Measurements from ENCODE around the gene FRMPD4.
A peak's percentile ranks its signal among the peaks of the same experiment; 100 is the strongest.
"Not testable (repeated sequence)": the region's sequence is repeated elsewhere in the genome, so short reads cannot be mapped to it uniquely, and the experiment has no call there.

FRMPD4 gene

DNA sequence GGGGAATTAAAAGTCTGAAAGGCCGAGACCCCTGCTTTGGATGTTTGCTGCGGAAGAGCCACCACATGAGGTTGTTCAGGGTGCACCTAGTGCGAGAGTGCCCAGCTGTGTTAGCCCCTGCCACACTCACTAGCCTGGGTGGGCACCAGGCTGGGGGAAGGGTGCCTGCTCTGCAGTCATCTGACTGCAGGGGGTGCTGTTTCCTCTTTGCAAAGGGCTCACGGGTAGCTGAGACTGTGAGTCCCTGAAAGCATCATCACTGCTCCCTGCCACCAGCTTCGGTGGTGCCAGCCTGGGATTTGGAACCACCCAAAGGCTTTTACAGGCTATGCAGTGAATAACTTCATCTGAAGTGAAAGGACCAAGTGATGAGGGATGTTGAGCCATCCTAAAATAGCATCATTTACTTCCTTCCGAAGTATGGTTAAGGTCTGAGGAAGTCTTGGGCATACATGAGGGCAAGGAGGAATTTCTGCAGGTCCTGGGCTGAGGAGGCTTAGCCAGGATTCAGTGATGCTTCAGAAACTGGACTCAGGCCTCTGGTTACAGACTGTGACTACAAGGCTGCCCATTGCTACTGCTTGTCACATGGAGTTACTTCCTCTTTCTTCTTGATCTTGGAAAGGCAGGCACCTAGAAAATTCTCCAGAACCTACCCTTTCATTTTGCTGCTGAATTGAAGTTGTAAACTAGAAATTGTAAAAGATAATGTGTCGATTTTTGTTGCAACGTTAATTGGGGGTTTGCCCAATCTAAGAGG is 359.7 kb downstream of the FRMPD4 start:
- DNase-seq = peak in 2 of 56 donors; percentile 0 to 2

DNA sequence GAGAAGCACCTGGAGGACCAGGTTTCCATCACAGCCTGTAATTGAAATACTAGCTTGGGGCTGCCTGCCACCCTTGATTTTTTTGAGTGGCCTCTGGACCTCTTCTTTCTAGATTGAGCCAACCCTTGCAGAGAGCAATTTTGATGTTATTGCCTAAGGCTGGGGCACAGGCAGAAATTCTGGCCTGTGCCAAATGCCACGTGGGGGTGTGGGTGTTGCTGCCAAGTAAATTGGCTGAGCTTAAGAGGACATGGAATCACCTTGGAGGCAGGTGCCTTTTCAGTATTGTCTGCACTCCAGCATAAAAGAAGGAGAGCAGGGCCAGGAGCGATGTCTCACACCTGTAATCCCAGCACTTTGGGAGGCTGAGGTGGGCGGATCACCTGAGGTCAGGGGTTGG is 366.9 kb downstream of the FRMPD4 start:
- DNase-seq = no peak

GRCh38 chrX:12515384-12515783 is 377.1 kb downstream of the FRMPD4 start:
- DNase-seq = not testable (repeated sequence)

DNA sequence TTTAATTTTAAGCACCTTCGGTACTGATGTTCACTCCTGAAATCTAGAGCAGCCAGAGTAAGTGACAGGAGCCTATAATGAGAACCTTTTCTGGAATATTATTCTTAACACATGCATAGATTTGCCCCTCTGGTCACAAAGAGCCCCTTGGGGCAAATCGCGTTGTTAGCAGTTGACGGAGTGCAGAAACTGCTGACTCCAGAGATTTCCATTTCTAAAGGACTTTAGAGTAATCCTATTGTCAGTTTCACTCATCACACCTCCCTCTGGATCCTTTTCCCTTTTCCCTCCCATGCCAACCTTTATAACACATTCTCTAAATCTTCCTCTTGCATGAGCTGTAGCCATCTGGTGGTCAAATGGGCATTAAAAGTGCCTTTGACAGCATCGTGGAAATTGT is 388.0 kb downstream of the FRMPD4 start:
- DNase-seq = no peak

DNA sequence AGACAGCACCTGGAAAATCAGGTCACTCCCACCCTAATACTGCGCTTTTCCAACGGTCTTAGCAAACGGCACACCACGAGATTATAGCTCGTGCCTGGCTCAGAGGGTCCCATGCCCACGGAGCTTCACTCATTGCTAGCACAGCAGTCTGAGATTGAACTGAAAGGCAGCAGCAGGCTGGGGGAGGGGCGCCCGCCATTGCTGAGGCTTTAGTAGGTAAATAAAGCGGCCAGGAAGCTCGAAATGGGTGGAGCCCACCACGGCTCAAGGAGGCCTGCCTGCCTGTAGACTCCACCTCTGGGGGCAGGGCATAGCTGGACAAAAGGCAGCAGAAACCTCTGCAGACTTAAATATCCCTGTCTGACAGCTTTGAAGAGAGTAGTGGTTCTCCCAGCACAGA is 399.8 kb downstream of the FRMPD4 start:
- not testable (repeated sequence) for DNase-seq

DNA sequence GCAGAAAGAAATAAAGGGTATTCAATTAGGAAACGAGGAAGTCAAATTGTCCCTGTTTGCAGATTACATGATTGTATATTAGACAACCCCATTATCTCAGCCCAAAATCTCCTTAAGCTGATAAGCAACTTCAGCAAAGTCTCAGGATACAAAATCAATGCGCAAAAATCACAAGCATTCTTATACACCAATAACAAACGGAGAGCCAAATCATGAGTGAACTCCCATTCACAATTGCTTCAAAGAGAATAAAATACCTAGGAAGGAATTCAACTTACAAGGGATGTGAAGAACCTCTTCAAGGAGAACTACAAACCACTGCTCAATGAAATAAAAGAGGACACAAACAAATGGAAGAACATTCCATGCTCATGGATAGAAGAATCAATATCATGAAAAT is 404.0 kb downstream of the FRMPD4 start:
- DNase-seq = not testable (repeated sequence)

GRCh38 chrX:12548341-12548740 is 410.1 kb downstream of the FRMPD4 start:
- DNase-seq = no peak

- no peak for DNase-seq
Observed at GRCh38 chrX:12548746-12549145, 410.5 kb downstream of the FRMPD4 start.

DNA sequence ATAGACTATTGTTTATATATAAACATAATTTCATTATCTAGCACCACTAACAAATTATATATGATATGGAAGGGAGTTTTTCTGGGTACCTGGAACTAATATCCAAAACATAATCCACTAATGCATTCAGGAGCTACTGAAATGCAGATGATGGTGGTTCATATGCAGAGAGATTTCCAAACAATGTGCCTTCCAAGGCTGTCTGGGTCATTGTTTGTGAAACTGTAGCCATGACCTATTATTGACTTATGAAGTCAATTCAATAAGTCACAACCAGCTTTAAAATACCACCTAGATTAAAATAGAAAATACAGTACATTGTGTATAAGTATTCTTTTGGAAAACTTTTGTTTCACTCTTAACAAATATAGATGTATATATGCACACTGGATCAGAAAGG is 415.9 kb downstream of the FRMPD4 start:
- DNase-seq = no peak

DNA sequence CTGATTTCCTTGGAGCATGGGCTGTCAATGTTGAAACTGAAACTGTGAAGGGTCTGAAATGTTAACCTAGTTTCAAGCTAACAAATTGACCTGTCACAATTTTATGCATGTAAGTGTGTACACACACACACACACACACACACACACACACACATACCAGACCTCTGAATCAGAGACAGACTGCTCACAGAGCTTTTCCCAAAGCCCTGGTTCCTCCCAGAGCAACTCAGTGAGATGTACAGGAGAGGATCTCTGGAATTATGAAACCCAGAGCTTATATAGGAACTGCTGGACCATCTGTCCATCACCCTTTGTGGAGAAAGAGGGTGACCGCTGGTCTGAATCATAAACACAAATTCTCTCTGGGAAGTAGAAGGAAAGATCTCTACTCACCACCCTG is 424.8 kb downstream of the FRMPD4 start:
- DNase-seq = no peak

GRCh38 chrX:12564221-12564620 is 425.9 kb downstream of the FRMPD4 start:
- DNase-seq = no peak

GRCh38 chrX:12567857-12568256 is 429.6 kb downstream of the FRMPD4 start:
- no peak for DNase-seq

- no peak for DNase-seq
Observed at GRCh38 chrX:12570859-12571501, 432.7 kb downstream of the FRMPD4 start.

- DNase-seq = no peak
Observed at GRCh38 chrX:12579311-12579710, 441.0 kb downstream of the FRMPD4 start.

GRCh38 chrX:12580548-12580947 is 442.3 kb downstream of the FRMPD4 start:
- DNase-seq = no peak

- DNase-seq = no peak
Observed at GRCh38 chrX:12581546-12581945, 443.3 kb downstream of the FRMPD4 start.

DNA sequence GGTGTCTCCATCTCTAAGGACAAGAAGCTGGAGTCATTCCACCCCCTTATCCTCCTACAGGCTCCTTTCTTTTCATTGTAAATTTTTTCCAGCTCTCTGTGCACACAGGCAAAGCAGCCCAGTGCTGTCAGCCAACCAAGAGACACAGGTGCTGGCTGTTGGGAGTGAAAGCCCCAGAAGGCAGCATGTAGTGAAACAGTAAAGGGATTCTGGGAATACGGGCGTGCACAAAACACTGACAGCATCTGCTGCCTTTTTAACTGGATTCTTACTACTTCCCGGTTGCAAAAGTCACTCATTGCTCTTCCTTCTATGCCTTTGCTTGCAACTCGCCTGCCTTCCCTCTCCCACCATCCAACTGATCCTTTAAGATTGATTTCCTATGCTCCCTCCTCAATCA is 444.4 kb downstream of the FRMPD4 start:
- peak in 2 of 56 donors; percentile 1 for DNase-seq

- no peak for DNase-seq
Observed at GRCh38 chrX:12583543-12583942, 445.3 kb downstream of the FRMPD4 start.

DNA sequence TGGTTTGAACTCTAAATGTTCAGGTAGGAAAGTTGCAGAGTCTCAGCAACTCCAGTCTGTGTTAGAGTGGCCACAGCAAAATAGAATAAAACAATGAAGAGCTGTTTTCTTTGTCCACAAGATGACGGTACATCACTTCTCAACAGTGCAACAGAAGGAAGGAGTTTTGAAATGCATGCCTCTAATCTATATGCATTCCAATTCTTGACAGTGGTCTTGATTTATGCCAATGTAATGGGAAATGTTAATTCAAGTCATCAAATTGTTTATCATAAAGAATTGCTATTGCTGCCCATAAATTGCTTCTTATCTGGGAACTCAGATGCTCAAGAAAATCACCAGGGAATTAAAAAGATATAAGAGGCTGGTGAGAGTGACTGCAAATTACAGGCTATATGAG is 457.4 kb downstream of the FRMPD4 start:
- no peak for DNase-seq

- no peak for DNase-seq
Observed at GRCh38 chrX:12610079-12610478, 471.8 kb downstream of the FRMPD4 start.

DNA sequence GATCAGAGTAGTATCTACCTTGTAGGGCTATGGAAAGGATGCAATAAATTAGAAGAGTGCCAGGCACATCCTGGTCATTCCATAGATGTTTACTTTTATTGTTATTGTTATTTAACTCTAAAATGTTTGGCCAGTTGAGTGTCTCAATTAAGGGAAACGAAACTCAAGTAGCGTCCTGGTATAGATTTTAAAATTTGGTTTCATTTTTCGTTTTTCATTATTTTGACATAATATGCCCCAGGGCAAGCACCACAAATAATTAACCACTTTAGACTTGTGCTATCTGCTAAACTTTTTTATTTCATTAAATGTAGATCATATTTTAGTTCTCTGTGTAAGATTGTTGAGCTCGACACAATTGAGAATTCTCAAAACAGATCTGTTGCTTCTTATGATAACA is 473.2 kb downstream of the FRMPD4 start:
- DNase-seq = no peak

DNA sequence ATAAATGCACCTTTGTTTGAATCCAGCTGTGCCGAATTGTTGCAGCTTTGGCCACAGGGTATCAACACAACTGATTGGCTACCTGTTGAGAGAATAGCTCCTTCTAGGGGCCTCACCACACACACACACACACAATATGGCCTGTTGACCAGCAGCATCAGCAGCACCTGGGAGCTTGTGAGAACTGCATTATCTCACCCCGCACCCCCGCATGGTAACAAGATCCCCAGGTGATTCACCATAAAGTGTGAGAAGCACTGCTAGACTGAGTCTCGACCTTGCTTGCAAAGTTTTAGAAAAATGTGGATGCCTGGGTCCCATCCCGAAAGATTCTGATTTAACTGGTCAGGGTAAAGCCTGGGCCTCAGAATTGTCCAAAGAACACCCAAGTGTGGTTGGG is 476.0 kb downstream of the FRMPD4 start:
- no peak for DNase-seq

DNA sequence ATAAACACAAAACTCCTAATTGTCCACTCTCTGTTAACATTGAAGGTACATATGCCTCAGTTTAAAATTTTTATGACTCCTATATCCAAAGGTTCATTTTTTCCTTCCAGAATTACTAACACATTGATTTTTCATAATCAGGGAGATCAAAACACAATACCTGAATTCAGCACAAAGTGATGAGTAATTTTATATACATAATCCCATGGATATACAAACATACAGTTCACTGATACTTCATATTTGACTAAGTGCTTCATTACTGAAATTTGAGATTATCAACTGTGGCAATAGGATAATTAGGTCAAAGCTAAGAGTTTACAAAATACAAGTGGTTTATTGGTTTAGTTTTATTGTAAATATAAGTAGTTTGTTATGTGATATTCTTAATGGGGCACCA is 476.8 kb downstream of the FRMPD4 start:
- DNase-seq = no peak
